Activated CD4-positive, alpha-beta T cell treated with anti-CD3 and anti-CD28 coated beads, Interleukin-2, amount 50 U/mL, for 1 hour (primary cell): Measurements from ENCODE around the gene CNIH4.
"Not testable (repeated sequence)": the region's sequence is repeated elsewhere in the genome, so short reads cannot be mapped to it uniquely, and the experiment has no call there.

ENCODE experiments used
- DNase-seq: peaks from one replicate; pipeline ENCODE4 v3.0.0-alpha.2; 2020

Gene CNIH4

GRCh38 chr1:224404916-224405603, 48.4 kb downstream of the CNIH4 start:
- no peak for DNase-seq

DNA sequence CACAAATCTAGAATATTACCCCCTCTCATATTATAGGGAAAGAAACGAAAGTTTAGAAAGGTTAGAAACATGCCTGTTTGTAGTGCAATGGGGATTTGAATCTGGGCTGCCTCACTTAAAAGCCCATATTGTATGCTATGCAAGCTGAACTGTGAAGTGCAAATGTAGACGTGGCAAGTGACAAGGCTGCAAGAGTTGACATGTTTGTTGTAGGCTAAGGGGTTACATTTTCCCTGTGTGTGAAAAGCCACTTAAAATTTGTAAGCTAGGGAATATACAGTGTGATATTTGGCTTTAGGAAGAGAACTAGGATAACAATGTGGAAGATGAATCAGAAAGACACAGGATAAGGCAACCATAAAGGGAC, 48.9 kb downstream of the CNIH4 start:
- DNase-seq = no peak

- DNase-seq = no peak
These were observed 49.5 kb downstream of the CNIH4 start for GRCh38 chr1:224406216-224406615.

GRCh38 chr1:224407571-224408293, 51.1 kb downstream of the CNIH4 start:
- DNase-seq = no peak

DNA sequence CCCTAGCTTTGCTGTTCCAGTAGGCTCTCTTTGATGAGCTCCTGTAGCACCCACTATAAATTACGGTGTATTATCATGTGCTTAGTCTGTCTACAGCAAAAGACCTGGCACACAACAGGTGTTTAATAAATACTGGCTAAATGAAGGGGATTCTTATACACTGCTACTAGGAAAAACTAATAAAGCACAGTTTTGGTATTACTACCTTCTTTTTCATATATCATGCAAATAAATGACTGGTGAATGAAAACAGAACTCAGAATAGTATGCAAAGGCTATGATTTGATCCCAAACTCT, 51.6 kb downstream of the CNIH4 start:
- no peak for DNase-seq

GRCh38 chr1:224411766-224412165, 55.1 kb downstream of the CNIH4 start:
- no peak for DNase-seq

- DNase-seq = no peak
These were observed 63.4 kb downstream of the CNIH4 start for GRCh38 chr1:224420106-224420505.

GRCh38 chr1:224425279-224425884, 68.7 kb downstream of the CNIH4 start:
- DNase-seq = no peak

DNA sequence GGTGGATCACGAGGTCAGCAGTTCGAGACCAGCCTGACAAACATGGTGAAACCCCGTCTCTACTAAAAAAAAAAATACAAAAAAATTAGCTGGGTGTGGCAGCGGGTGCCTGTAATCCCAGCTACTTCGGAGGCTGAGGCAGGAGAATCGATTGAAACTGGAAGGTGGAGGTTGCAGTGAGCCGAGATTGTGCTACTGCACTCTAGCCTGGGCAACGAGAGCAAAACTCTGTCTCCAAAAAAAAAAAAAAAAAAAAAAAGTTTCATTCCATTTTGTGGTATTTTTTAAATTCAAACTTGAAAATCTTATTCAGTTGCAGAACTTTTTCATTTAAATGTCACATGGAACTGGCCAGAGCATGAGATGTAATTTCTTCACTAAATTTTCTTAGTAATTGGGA, 70.2 kb downstream of the CNIH4 start:
- DNase-seq = not testable (repeated sequence)

DNA sequence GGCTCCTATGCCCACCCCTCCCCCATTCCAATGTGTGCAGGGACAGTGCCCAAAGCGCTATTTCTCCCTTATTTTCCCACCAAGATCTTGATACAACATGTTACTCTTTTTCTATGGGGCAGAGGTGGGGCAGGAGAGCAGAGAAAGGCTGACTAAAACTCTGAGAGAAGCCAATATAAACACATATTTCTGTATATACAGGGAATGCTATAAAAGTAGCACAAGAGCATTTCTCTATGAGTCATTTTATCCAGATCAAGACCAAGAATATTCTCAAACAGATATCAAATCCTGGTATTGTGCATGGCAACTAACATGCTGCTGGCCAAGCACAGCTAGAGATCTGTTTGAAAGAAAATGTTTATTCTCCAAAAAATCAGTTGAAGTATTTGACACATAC, 70.7 kb downstream of the CNIH4 start:
- no peak for DNase-seq

- DNase-seq = not testable (repeated sequence)
These were observed 72.0 kb downstream of the CNIH4 start for GRCh38 chr1:224428713-224429112.
